GM13976 (cell line): ENCODE measurements around the gene KRT79.

ENCODE experiments used
- DNase-seq: peaks from one replicate; pipeline ENCODE4 v3.0.0; 2012; ENCODE audit warnings: low spot score
- CTCF ChIP-seq: IDR thresholded peaks from 2 replicates; pipeline ENCODE4 v1.5.1; 2012; ENCODE audit warnings: borderline replicate concordance, mild to moderate bottlenecking; ENCODE audit not compliant: insufficient read depth; ENCODE audit errors: extremely low read depth, missing control alignments, control extremely low read depth
- in situ Hi-C: fragments of 300-500 bp; cut with MboI; formaldehyde crosslinking; loops from one replicate; pipeline ENCODE4 v1.12.0; 2022; ENCODE audit warnings: low sequenced_read_pairs, mixed read lengths, inconsistent platforms; ENCODE audit not compliant: unreplicated experiment

Gene KRT79

GRCh38 chr12:52771505-52771904 lies 62.6 kb downstream of the KRT79 start:
- DNase-seq: no peak
- in situ Hi-C loops: no loop called here
- TF ChIP-seq CTCF: no peak
